Stimulated activated CD8-positive, alpha-beta memory T cell treated with anti-CD3 and anti-CD28 coated beads, Interleukin-12 subunit alpha, Interleukin-12 subunit beta, amount 100 ng/mL, for 1 hour (primary cell): Measurements from ENCODE around the gene PRKCQ.

Experiments
- DNase-seq: peaks from one replicate; pipeline ENCODE4 v3.0.0-alpha.2; 2020; ENCODE audit warnings: low read depth

PRKCQ gene

DNA sequence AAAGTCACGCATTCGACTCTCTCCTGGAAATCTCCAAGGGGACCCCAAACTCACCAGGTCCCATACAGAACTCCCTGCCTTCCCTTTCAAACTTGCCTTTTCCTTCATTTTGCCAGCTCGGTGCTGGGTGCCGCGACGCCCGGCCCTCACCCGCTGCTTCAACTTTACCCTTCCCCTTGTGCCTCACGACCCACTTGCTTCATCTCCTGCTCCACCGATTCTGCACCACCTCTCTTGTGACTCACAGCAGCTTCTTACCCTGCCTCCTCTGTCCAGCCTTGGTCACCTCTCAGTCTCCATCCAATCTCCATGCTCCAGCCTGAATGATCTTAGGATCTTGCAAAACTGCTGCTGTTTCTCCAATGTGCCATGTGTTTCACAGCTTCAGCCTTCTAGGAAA, 59.9 kb downstream of the PRKCQ start:
- DNase-seq, result no peak

DNA sequence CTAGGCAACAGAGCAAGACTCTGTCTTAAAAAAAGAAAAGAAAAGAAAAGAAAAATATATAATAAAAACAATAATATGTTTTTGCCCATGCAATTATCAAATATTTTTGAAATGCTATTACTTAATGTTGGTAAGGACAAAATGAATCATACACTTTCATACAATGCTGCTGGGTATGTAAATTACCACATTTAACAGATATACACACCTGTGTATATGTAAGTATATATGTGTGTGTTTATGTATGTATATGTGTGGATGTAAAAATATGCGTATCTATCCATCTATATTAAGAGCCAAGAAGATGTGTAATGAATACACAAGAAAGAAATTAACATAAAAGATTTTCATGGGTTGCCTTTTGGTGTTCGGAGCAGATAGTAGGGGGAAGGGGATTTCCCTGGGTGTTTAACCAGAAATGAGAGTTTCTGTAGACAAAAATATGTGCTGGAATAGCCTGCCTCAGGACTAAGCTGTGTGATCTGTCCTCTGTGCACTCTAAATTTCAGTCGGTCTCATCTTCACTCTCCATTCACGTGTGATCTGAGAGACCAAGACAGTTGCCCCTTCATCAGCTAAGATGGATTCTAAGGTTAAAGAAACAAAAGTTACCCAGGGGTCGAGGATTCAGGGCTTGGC, 61.2 kb downstream of the PRKCQ start:
- DNase-seq, result no peak

- no peak for DNase-seq
Observed at GRCh38 chr10:6516929-6517284, 63.2 kb downstream of the PRKCQ start.

DNA sequence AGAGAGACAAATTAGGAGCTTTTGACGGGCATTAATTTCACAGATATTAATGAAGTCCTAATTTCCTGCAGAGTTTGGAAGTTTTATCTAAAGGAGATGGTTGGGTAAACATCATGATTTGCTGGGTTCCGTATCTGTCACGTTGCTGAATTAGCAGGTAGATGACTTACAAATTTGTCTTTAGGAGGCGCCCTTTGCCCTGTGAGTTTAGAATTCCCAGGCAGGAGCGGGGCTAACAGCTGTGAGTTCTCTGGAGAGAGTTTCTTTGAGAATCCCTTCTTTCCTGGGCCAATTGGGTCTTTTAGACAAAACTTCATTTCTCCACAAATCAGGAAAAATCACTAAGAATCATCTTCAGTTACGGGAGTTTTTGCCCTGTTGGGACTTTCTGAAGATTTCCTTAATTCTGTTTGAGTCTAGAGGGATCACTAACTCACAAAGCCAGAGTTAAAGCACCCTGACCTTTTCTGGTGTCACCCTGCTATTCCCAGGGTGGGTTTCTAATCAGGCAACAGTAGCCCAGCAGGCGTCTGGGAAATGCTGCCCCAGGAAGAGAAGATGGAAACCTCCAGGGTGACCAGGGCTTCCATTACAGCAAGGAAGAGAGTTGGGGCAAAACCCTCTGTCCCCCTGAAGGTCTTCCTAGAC, 63.7 kb downstream of the PRKCQ start:
- DNase-seq, result no peak

GRCh38 chr10:6514844-6515780, 65.0 kb downstream of the PRKCQ start:
- no peak for DNase-seq

GRCh38 chr10:6514180-6514579, 65.9 kb downstream of the PRKCQ start:
- no peak for DNase-seq

GRCh38 chr10:6513476-6513875, 66.6 kb downstream of the PRKCQ start:
- DNase-seq, result no peak

DNA sequence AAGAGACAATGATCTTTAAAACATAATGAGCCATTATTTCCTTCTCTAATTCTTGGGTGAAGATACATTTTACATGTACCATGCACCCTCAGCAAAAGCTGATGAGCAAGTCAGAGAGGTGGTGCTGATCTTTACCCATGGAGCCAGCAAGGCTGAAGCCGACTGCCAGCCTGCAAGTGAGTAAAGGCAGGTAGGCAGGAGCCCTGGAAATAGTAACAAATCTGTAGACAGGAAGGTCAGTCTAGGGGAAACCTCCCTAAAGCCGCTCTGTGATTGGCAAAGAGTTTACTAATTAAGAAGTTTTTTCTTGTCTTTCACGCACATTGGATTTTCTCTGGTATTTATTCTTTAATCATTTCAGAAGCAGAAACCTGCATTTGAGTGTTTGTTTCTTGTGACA, 67.9 kb downstream of the PRKCQ start:
- no peak for DNase-seq

DNA sequence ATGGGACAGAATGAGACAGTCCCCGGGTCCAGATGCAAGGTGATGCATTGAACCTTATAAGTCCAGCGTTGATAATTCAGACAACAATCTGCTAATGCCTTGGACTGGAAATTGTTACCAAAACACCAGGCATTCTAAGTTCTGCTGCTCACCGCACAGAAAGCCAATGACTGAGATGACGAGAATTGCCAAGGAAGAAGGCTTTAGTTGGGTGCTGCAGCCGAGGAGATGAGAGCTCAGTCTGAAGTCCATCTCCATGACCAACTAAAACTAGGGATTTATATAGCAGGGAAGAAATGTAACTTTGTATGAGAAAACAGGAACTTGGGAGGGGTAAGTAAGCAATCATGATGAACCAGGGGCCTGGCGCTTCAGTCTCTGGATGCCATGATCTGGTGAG, 68.7 kb downstream of the PRKCQ start:
- DNase-seq, result no peak

- DNase-seq, result no peak
Observed at GRCh38 chr10:6507311-6507710, 72.8 kb downstream of the PRKCQ start.

DNA sequence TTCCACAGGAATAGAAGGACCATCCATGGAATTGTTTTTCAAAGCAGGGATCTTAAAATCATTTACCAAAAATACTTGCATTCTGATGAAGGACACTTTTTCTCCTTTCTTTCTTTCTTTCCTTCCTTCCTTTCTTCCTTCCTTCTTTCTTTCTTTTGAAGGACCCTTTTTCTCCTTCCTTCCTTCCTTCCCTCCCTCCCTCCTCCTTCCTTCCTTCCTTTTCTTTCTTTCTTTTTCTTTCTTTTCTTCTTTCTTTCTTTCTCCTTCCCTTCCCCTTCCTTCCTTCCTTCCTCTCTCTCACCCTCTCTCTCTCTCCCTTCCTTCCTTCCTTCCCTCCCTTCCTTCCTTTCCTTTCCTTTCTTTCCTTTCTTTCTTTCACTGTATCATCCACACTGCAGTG, 74.8 kb downstream of the PRKCQ start:
- DNase-seq, result no peak

- no peak for DNase-seq
Observed at GRCh38 chr10:6504296-6504695, 75.8 kb downstream of the PRKCQ start.

DNA sequence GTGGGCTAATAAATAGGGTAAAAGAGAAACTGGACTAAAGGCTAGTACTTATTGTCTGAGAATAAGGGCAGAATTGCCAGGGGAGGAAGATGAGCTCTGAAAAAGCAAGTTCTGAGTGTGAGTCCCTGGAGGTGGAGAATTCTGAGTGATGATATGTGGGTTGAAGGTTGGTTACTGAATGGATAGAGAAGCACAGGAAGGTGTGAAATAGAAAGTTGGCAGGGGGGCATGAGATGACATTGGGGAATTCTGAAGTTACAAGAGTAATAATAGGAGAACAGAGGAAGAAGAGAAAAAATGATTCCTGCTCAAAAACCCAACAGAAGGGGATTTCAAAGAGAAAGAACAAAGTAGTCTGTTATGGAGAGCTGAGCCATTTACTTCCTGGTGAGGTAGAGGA, 76.9 kb downstream of the PRKCQ start:
- no peak for DNase-seq

- no peak for DNase-seq
Observed at GRCh38 chr10:6501931-6502330, 78.1 kb downstream of the PRKCQ start.

DNA sequence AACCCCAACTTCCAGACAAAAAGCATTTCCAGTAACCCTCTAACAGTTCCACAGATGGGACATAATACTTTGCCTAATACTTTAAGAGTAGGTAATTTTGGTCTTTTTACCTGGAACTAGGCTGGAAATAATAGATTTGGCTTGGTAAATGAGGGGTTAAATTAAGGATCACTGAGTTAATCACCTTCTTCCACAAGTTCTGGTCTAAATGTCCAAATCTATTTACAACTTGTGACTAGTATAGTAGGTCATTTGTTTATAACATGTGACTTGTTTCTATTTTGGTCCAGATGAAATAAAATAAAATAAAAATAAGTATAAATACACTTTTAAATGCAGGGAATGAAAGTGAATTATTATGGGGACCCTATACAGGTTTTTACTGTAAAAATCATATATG, 80.1 kb downstream of the PRKCQ start:
- no peak for DNase-seq

DNA sequence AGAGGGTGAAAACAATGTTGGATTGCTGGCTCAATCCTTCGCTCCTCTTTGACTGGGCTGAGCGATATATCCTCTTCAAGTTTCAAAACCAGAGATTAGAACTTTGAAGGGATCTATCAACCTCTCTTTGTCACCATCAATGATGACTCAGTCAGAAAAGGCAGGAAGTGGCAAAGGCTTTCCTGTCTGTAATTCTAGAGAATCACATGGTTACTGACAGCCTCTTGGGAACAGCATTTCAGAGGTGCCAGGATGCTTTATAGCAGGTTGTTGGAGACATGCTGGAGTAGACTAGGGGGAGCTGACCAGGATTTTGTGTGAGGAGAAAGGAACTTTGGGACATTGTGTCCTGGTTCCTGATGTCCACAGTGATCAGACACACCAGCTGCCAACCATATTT, 81.3 kb downstream of the PRKCQ start:
- DNase-seq, result peak; percentile 36

DNA sequence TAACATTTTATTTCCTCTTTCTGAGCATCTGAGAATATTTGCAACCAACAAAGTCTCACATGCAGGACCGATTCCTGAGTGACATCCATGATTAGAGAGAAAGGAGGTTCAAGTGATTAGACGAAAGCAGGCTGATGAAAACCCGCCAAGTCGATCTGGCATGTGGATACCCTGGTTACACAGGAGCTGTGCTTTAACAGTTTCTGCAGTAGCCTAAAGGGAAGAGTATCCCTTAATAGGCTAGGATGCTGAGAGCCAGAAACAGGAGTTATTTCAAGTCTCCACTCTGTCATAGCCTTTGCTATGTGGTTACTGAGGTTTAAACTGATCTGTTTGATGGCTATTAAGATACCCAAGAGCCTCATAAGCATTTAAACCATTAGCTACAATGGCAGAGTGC, 82.5 kb downstream of the PRKCQ start:
- DNase-seq, result no peak

DNA sequence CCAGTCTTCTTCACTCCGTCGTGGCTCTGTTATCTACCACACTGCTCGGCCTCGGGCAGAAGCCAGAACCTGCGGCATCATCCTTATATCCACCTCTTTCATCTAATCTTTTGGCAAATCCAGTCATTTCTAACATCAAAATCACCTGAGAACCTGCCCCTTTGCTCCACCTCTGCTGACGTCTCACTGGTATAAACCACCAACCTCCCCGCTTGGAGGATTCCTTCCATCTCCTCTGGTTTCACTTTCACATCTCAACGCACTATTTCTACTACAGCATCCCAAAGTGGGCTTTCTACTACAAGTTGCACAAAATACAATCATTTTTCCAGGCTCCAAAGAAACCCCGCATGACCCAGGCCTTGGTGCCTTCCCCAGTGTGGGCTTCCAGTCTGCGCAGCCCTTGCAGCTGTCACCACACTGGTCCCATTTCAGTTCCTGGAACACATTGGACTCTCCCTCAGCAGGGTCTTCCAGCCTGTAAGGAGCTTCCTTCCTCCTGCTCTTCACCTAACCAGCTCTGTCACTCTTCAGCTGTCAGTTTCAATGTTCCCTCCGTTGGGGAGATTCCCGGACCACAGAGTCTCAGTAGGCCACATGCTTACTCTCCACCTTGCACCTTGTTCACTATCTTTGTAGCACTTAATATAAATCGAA, 85.0 kb downstream of the PRKCQ start:
- DNase-seq, result no peak

DNA sequence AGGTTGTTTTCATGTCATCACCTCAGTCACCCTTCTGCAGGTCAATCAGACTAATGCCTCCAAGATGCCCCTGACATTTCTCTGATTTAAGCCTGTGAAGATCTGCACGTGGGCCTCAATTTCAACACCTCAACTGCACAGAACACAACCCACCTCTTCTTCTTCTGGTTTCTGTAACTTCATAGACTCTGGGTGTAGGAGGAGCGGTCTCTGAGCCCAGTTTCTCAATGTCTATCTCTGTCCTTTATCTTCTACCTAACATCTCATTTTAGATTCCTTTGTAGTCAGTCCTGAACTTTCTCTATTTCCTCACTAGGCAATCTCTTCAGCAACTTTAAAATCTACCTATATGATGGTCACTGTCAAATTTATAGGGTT, 85.6 kb downstream of the PRKCQ start:
- DNase-seq, result no peak

- DNase-seq, result no peak
Observed at GRCh38 chr10:6493521-6494441, 86.3 kb downstream of the PRKCQ start.

DNA sequence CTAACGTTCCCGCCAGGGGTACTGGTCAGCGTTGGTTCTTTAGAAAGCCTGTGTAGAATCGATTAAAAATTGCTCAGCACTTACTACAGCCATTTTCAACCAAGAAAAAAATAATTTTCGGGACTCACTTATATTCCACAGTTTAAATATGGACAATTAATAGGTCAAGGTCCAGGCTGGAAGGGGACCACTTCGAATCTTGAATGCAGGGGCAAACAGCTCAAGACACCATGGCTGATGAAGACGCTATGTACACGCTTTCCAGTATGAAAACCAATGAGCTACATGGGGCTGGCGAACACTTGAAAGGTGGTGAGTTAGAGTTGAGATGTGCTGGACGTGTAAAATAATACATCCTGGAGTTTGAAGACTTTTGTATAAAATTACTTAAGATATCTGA, 87.2 kb downstream of the PRKCQ start:
- no peak for DNase-seq
